ENCODE results near the gene GATD1.

DNA sequence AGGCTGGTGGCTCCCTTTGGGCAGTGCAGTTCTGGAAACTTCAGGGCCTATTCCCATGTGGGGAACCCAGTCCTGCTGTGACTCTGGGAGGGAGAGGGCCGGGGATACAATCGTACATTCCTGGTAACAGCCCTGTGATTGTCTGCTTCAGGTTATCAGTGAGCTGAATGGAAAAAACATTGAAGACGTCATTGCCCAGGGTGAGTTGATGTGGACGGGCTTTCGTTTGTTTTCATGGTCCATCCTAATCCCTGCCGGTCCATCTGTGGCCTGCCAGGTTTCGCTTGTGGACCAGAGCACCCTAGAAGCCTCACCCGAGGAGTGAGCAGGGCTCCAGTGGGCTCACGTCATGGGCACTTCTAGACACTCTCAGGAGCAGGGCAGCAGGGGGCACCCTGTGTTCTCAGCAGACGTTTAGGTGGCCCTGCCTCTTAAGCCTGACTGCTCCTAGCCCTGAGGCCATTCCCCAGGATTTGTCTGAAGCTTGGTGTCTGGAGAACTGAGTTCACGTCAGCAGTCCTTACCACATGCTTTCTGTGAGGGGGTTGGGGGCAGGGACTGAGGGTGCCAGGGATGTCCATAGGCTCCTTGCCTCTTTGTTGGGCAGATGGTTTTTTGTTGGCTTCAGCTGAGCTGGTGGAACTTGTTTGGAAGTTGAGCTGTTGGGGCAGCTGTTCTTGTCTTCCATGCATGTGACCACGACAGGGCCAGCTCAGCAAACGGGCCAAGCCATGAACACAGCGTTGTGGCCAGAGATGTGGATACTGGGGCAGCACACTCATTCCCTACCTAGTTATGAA lies 34.4 kb upstream of the GATD1 start:
- TF ChIP-seq, protein P1, sequence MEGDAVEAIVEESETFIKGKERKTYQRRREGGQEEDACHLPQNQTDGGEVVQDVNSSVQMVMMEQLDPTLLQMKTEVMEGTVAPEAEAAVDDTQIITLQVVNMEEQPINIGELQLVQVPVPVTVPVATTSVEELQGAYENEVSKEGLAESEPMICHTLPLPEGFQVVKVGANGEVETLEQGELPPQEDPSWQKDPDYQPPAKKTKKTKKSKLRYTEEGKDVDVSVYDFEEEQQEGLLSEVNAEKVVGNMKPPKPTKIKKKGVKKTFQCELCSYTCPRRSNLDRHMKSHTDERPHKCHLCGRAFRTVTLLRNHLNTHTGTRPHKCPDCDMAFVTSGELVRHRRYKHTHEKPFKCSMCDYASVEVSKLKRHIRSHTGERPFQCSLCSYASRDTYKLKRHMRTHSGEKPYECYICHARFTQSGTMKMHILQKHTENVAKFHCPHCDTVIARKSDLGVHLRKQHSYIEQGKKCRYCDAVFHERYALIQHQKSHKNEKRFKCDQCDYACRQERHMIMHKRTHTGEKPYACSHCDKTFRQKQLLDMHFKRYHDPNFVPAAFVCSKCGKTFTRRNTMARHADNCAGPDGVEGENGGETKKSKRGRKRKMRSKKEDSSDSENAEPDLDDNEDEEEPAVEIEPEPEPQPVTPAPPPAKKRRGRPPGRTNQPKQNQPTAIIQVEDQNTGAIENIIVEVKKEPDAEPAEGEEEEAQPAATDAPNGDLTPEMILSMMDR (IDR thresholded peaks at IDR 0.05): no peak
- TF ChIP-seq POLR2A (IDR thresholded peaks at IDR 0.05): no peak

All from body of pancreas (tissue), 4 donors.